Brain microvascular endothelial cell (primary cell): Measurements from ENCODE around the gene MAJIN.
A peak's percentile ranks its signal among the peaks of the same experiment; 100 is the strongest.

Experiments
- DNase-seq: peaks from one replicate; pipeline ENCODE4 v3.0.0-alpha.2; 2020
- H3K27ac ChIP-seq: fragments of 250-450 bp; sonication (Bioruptor Pico); 2 replicates; pipeline ENCODE4 v1.5.1; 2020; ENCODE audit warnings: mild to moderate bottlenecking, moderate library complexity
- H3K27me3 ChIP-seq: fragments of 250-450 bp; sonication (Bioruptor Pico); replicated peaks from 2 replicates; pipeline ENCODE4 v1.5.1; 2020; ENCODE audit warnings: mild to moderate bottlenecking
- H3K36me3 ChIP-seq: fragments of 250-450 bp; sonication (Bioruptor Pico); replicated peaks from 2 replicates; pipeline ENCODE4 v1.5.1; 2020; ENCODE audit warnings: mild to moderate bottlenecking
- H3K4me3 ChIP-seq: 2 replicates; pipeline ENCODE4 v1.5.1; 2011; ENCODE audit warnings: low read depth, mild to moderate bottlenecking, control low read depth, low read length, moderate library complexity
- CTCF ChIP-seq: IDR thresholded peaks from 2 replicates; pipeline ENCODE4 v1.5.1; 2011; ENCODE audit warnings: low read depth, mild to moderate bottlenecking, moderate library complexity, low read length, control low read depth, inconsistent platforms; ENCODE audit errors: missing control alignments
- in situ Hi-C: cut with HindIII; loops from 2 replicates; pipeline ENCODE4 v1.10.0; 2017; ENCODE audit warnings: low sequenced_read_pairs, low pct_ligation_motif_present

The MAJIN gene

GRCh38 chr11:64971421-64972233 is at the start of gene MAJIN:
MAJIN (minus strand) TSS chr11:64972108; CDS start chr11:64959405, 12,703 bp downstream.
- peak; percentile 55 for DNase-seq
- H3K27ac ChIP-seq: no peak within 1 kb of the TSS
- no peak for TF ChIP-seq CTCF
- H3K27me3 ChIP-seq: no peaks in the 10 kb centered on the region
- H3K36me3 ChIP-seq: no peaks in the 10 kb centered on the region
- peak within 1 kb of the TSS; percentile 32 for H3K4me3 ChIP-seq
- in situ Hi-C loops: no loop called here

GRCh38 chr11:65021509-65021908 is 49.6 kb upstream of the MAJIN start:
- H3K4me3 ChIP-seq: no peak overlapping the region
- H3K36me3 ChIP-seq: no peaks in the 10 kb centered on the region
- DNase-seq: no peak
- in situ Hi-C loops: no loop called here
- H3K27ac ChIP-seq: no peak overlapping the region
- TF ChIP-seq CTCF: no peak
- no peaks in the 10 kb centered on the region for H3K27me3 ChIP-seq

- Histone ChIP-seq H3K27ac (no peak overlapping the region), H3K27me3 (no peaks in the 10 kb centered on the region), H3K4me3 (no peak overlapping the region), H3K36me3 (no peaks in the 10 kb centered on the region)
- in situ Hi-C loops: no loop called here
- no peak for TF ChIP-seq CTCF
- no peak for DNase-seq
These were observed 49.1 kb upstream of the MAJIN start for GRCh38 chr11:65021003-65021402.

- no peak for TF ChIP-seq CTCF
- Histone ChIP-seq H3K27me3 (no peaks in the 10 kb centered on the region), H3K36me3 (no peaks in the 10 kb centered on the region), H3K4me3 (no peak overlapping the region), H3K27ac (no peak overlapping the region)
- in situ Hi-C loops: no loop called here
- no peak for DNase-seq
These were observed 47.9 kb upstream of the MAJIN start for GRCh38 chr11:65019824-65020223.

GRCh38 chr11:65017937-65018336 is 46.0 kb upstream of the MAJIN start:
- no peak overlapping the region for H3K27ac ChIP-seq
- H3K27me3 ChIP-seq: no peaks in the 10 kb centered on the region
- DNase-seq: no peak
- in situ Hi-C loops: no loop called here
- H3K4me3 ChIP-seq: no peak overlapping the region
- TF ChIP-seq CTCF: no peak
- H3K36me3 ChIP-seq: no peaks in the 10 kb centered on the region

GRCh38 chr11:65016705-65017104 is 44.8 kb upstream of the MAJIN start:
- H3K36me3 ChIP-seq: no peaks in the 10 kb centered on the region
- no peaks in the 10 kb centered on the region for H3K27me3 ChIP-seq
- DNase-seq: no peak
- in situ Hi-C loops: no loop called here
- TF ChIP-seq CTCF: no peak
- no peak overlapping the region for H3K27ac ChIP-seq
- H3K4me3 ChIP-seq: no peak overlapping the region
